Activated T-cell treated with anti-CD3 and anti-CD28 coated beads, Interleukin-2, amount 50 U/mL, for 48 hours (primary cell): ENCODE results near the gene PHF14.

Experiments used
- DNase-seq, 2 experiments: peaks; one replicate each; pipeline ENCODE4 v3.0.0-alpha.2; 2020

Gene PHF14

GRCh38 chr7:11216276-11216675, 242.6 kb downstream of the PHF14 start:
- DNase-seq: no peak

GRCh38 chr7:11217848-11218565, 244.3 kb downstream of the PHF14 start:
- DNase-seq: no peak
